LoVo (cell line): Measurements from ENCODE around the gene CAMK1D.
"Not testable (repeated sequence)": the region's sequence is repeated elsewhere in the genome, so short reads cannot be mapped to it uniquely, and the experiment has no call there.

ENCODE experiments used
- DNase-seq: peaks from one replicate; pipeline ENCODE4 v3.0.0-alpha.2; 2016; ENCODE audit warnings: low spot score

The CAMK1D gene

GRCh38 chr10:12797471-12798262 lies 448.3 kb downstream of the CAMK1D start:
- no peak for DNase-seq

GRCh38 chr10:12799144-12799543 lies 449.8 kb downstream of the CAMK1D start:
- no peak for DNase-seq

GRCh38 chr10:12799714-12800113 lies 450.4 kb downstream of the CAMK1D start:
- no peak for DNase-seq

- no peak for DNase-seq
Measured at GRCh38 chr10:12800302-12800701, 451.0 kb downstream of the CAMK1D start.

GRCh38 chr10:12801214-12802087 lies 452.1 kb downstream of the CAMK1D start:
- no peak for DNase-seq

GRCh38 chr10:12803776-12804175 lies 454.4 kb downstream of the CAMK1D start:
- DNase-seq, result no peak

- DNase-seq, result no peak
Measured at GRCh38 chr10:12806228-12807095, 457.1 kb downstream of the CAMK1D start.

- DNase-seq, result no peak
Measured at GRCh38 chr10:12807096-12807755, 457.9 kb downstream of the CAMK1D start.

- DNase-seq, result no peak
Measured at GRCh38 chr10:12808014-12808613, 458.8 kb downstream of the CAMK1D start.

GRCh38 chr10:12810046-12810445 lies 460.7 kb downstream of the CAMK1D start:
- DNase-seq, result not testable (repeated sequence)

- no peak for DNase-seq
Measured at GRCh38 chr10:12811826-12812225, 462.5 kb downstream of the CAMK1D start.

GRCh38 chr10:12812571-12812970 lies 463.2 kb downstream of the CAMK1D start:
- DNase-seq, result no peak

GRCh38 chr10:12814166-12814565 lies 464.8 kb downstream of the CAMK1D start:
- no peak for DNase-seq

- no peak for DNase-seq
Measured at GRCh38 chr10:12819071-12819470, 469.7 kb downstream of the CAMK1D start.

GRCh38 chr10:12819656-12820055 lies 470.3 kb downstream of the CAMK1D start:
- DNase-seq, result no peak

- DNase-seq, result no peak
Measured at GRCh38 chr10:12822126-12822892, 473.0 kb downstream of the CAMK1D start.

- DNase-seq, result no peak
Measured at GRCh38 chr10:12822893-12823170, 473.5 kb downstream of the CAMK1D start.

GRCh38 chr10:12823328-12823727 lies 474.0 kb downstream of the CAMK1D start:
- DNase-seq, result no peak

GRCh38 chr10:12825260-12825849 lies 476.0 kb downstream of the CAMK1D start:
- DNase-seq, result no peak

GRCh38 chr10:12826800-12827372 lies 477.5 kb downstream of the CAMK1D start:
- DNase-seq, result no peak
